COR-L47 (cell line): ENCODE results near the gene CNPY1.
"Not testable (repeated sequence)": the region's sequence is repeated elsewhere in the genome, so short reads cannot be mapped to it uniquely, and the experiment has no call there.

Source experiments
- DNase-seq: peaks from one replicate; lab custom pipeline; 2025; lab: John Stamatoyannopoulos, UW

Gene CNPY1

GRCh38 chr7:155533120-155533826 lies 13.1 kb downstream of the CNPY1 start:
- DNase-seq = peak; percentile 20

GRCh38 chr7:155532792-155533119 lies 13.6 kb downstream of the CNPY1 start:
- no peak for DNase-seq

- DNase-seq = no peak
Observed at GRCh38 chr7:155531681-155532080, 14.7 kb downstream of the CNPY1 start.

GRCh38 chr7:155530601-155531000 lies 15.8 kb downstream of the CNPY1 start:
- no peak for DNase-seq

GRCh38 chr7:155529845-155530244 lies 16.5 kb downstream of the CNPY1 start:
- DNase-seq = no peak

DNA sequence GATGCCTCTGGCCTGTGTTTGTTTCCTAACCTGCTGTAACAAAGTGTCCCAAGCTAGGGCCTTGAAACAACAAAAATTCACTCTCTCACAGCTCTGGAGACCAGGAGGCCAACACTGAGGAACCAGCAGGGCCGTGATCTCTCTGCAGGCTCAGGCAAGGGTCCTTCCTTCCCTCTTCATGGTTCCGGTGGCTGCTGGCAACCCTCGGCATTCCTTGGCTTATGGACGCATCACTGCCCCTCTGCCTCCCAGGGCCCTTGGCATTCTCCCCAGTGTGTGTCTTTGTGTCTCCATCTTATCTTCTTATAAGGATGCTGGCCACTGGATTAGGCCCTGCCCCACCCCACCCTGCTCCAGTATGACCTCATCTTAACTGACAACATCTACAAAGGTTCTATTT lies 17.0 kb downstream of the CNPY1 start:
- no peak for DNase-seq

GRCh38 chr7:155527664-155528063 lies 18.7 kb downstream of the CNPY1 start:
- no peak for DNase-seq

- DNase-seq = no peak
Observed at GRCh38 chr7:155526225-155526624, 20.1 kb downstream of the CNPY1 start.

GRCh38 chr7:155524018-155524556 lies 22.3 kb downstream of the CNPY1 start:
- no peak for DNase-seq

GRCh38 chr7:155523168-155523675 lies 23.1 kb downstream of the CNPY1 start:
- no peak for DNase-seq

DNA sequence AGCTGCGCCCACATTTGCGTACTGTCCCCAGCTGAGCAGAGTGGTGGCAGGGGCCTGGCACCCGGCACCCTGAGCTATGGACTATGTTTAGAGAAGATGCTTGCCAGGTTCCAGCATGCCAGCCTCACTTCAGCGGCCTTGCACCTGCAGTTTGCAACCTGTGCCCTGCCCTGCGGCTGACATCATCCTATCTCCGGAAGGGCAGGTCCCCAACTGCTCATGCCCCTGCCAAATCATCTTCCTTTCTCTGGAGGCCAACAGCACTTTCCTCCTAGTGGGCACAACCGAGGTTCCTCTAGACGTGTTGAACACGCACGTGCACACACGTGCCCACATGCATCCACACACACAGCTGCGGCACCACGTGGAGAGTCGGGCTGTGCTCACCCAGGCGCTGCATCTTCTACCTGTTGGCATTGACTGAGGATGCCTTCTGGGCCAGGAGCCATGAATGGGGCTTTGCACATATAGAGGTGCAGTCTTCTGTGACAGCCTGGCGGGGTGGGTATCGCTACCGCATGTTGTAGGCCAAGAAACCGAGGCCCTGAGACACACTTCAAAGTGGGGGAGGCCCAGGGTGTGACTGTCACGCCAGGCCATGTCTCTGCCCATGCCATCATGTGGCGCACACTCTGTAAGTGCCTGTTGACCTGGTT lies 24.5 kb downstream of the CNPY1 start:
- no peak for DNase-seq

DNA sequence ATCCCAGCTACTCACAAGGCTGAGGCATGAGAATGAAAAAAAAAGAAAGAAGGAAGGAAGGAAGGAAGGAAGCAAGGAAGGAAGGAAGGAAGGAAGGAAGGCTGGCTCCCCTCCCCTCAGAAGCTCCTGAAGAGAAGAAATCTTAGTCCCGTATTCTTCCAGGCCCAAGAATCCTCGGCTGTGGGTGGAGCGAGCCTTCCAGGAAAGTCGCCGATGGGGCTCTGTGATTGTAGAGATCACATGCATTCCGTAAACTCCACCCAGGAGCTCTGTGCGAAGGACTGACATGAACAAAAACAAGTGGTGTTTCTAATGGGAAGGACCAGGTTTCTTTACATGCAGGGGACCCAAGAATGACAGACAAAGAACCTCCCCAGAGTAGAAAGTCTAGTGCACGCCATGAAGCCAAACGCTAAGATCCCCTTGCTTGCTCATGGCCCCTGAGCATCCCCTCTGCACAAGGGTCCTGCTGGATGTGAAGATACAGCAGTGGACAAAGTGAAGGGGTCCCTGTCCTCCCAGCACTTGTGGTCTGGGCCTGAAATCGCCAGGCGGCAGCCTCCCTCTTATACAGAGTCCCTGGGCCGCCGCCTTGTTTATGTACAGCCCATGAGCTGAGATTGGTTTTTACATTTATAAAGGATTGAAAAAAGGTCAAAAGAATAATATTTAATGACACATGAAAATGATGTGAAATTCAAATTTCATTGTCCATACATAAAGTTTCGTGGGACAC lies 25.2 kb downstream of the CNPY1 start:
- DNase-seq = no peak

GRCh38 chr7:155520114-155520513 lies 26.2 kb downstream of the CNPY1 start:
- DNase-seq = no peak

GRCh38 chr7:155519358-155519757 lies 27.0 kb downstream of the CNPY1 start:
- not testable (repeated sequence) for DNase-seq

DNA sequence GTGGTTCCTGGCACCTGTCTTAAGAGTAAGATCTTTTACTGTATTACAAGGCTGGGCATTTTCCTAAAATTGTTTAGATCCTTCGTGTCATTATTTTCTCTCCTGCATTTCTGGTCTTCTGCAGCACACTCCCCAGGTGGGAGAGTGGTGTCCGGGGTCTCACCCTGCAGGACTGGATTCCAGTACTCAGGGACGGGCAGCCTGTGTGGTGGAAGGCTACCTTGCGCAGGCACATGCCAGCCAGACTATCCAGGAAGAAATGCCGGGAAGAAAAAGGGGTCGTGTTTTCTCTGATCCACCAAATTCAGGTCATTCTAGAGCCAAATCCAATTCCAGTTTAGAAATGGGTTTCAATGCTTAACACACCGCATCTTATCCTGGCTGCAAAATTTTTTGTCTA lies 27.7 kb downstream of the CNPY1 start:
- no peak for DNase-seq

GRCh38 chr7:155517969-155518368 lies 28.4 kb downstream of the CNPY1 start:
- DNase-seq = no peak

DNA sequence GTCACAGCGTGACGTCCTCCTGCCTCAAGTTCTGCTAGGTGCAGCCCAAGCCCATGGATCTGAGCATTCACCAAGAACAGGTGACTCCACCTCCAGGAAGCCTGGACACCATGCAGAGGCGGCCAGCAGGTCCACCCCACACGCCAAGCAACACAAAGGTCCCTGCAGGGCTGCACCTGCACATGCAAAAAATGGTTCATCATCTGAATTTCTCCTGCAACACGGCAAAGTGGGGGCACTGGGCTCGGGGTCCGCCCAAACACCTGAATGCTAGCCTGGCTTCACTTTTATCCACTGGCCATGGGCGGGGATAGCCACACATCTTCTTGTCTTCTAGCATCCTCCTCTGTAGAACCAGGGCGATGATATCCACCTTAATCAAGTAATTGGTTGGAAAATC lies 28.9 kb downstream of the CNPY1 start:
- no peak for DNase-seq

- DNase-seq = no peak
Observed at GRCh38 chr7:155516466-155516865, 29.9 kb downstream of the CNPY1 start.

DNA sequence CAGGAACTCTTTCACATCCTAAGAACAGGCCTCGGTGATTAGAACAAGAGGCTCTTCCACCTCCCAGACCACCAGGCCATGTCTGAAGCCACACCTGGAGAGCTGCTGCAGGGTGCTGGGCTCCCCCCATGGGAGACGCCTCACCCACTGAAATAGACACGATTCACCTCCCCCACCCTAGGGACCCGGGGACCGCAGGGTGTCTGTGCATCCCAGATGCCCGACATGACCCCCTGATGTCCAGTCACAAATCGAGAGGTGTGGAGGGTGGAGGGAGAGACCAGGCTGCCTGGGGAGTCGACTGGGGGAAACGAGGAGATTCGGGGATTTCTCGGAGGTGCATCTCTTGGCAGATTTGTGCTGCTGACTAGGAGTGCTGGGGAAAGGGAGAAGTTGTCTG lies 31.0 kb downstream of the CNPY1 start:
- no peak for DNase-seq

DNA sequence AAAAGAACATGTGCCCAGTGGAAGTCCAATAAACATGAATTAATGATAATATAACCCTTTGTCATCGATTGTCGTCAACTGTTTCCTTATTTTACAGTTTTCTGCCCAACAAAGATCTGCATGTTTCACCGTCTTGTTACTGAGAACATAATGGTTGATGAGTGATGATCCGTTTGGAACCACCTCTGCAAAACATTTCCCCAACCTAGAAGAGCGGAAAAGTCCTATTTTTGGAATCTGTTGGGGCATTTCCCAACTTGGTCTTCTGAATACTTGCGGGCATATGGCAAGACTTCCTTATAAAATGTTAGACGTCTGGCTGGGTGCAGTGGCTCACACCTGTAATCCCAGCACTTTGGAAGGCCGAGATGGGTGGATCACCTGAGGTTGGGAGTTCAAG lies 32.1 kb downstream of the CNPY1 start:
- no peak for DNase-seq

DNA sequence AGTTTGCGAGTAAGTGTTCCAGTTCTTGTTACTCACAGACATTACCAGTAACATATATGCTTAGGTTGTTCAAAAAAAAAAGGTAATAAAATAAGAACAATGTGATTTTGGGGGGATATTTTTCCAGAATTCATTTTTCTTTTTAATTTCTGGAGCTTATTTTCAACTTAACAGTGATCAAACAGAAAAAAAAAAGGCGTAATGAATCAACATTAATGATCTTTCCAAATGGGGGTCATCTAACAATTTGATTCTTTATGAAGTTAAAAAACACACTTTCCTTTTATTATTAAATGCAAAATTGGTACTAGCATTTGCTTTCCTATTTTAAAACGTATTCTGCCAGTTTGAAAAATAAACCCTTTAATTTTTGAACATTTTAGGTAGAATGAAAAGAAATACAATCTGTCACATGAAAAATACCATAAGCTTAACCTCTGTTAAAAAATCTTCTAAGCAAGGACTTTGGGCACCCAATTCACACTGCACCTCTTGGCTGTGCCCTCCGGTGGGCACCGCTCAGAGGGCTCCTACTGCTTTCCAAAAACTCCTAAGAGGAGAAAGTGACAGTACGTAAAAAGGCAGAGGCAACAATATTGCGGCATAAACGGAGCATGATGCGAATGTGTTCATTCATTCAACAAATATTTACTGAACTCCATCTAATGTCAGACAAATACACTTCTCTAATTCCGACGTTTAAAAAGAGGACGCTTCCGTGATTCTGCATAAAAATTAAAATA lies 32.6 kb downstream of the CNPY1 start:
- no peak for DNase-seq

- no peak for DNase-seq
Observed at GRCh38 chr7:155512246-155512887, 34.0 kb downstream of the CNPY1 start.
